Thyroid gland (tissue), 4 donors: ENCODE data around the gene L3MBTL4. TPM values are rescaled to one million over a fixed set of nuclear protein-coding genes. Genes with fewer than 3 reads are reported as not detected.

Experiments used
- DNase-seq, 2 donors: peaks; one replicate each; pipeline ENCODE4 v3.0.0-alpha.2; 2019
- H3K27ac ChIP-seq, 3 donors: fragments of 200-600 bp; sonication (generic); 1 replicate in 2 of 3; 2 replicates in 1 of 3; pipeline ENCODE4 v1.5.1; 2016 to 2019; ENCODE audit warnings: mild to moderate bottlenecking in 1 of 3, moderate library complexity in 1 of 3
- H3K27me3 ChIP-seq: fragments of 200-600 bp; sonication (generic); one replicate; pipeline ENCODE4 v1.5.1; 2019
- H3K36me3 ChIP-seq, 2 donors: fragments of 200-600 bp; sonication (generic); one replicate each; pipeline ENCODE4 v1.5.1; 2016 to 2019
- H3K4me1 ChIP-seq, 2 donors: fragments of 200-600 bp; sonication (generic); one replicate each; pipeline ENCODE4 v1.5.1; 2017 to 2019
- H3K4me3 ChIP-seq, 3 donors: fragments of 200-600 bp; sonication (generic); replicated peaks in 1 of 3; 1 replicate in 2 of 3; 2 replicates in 1 of 3; pipeline ENCODE4 v1.5.1; 2016; ENCODE audit warnings: mild to moderate bottlenecking in 1 of 3
- H3K9me3 ChIP-seq: fragments of 200-600 bp; sonication (generic); one replicate; pipeline ENCODE4 v1.5.1; 2017
- POLR2A ChIP-seq, 2 donors: fragments of 450-650 bp; IDR thresholded peaks; one replicate each; pipeline ENCODE4 v1.6.1; 2017; ENCODE audit warnings: antibody characterized with exemption in 2 of 2, mild to moderate bottlenecking in 2 of 2, moderate library complexity in 1 of 2
- WGBS, 2 donors: methylation state at CpG; one replicate each; pipeline ENCODE4 v1.1.5; 2017; 5-methylcytosine and 5-hydroxymethylcytosine counted together
- intact Hi-C: fragments of 100-400 bp; cut with DNase I; formaldehyde crosslinking; loops from one replicate; pipeline ENCODE4 v1.15.1; 2023
- total RNA-seq, 4 donors: library from RNA; depleted of rRNA; stranded (reverse); fragments of >200 nt; gene quantifications; one replicate each; pipeline ENCODE4 v1.2.3, GENCODE V29; 2016
- TF ChIP-seq, protein P1 (sequence below), 6 experiments: fragments of 200-600 bp in 3 of 6; fragments of 450-650 bp in 3 of 6; sonication (generic) in 3 of 6; IDR thresholded peaks; one replicate each; pipeline ENCODE4 v1.5.1; 2016 to 2019; ENCODE audit warnings: antibody characterized with exemption in 6 of 6, mild to moderate bottlenecking in 2 of 6, inconsistent platforms in 1 of 6, moderate library complexity in 1 of 6

Gene L3MBTL4
- total RNA-seq, 4 donors from 2014 or later, result 15.2 to 37.1 (median 24.3) TPM

DNA sequence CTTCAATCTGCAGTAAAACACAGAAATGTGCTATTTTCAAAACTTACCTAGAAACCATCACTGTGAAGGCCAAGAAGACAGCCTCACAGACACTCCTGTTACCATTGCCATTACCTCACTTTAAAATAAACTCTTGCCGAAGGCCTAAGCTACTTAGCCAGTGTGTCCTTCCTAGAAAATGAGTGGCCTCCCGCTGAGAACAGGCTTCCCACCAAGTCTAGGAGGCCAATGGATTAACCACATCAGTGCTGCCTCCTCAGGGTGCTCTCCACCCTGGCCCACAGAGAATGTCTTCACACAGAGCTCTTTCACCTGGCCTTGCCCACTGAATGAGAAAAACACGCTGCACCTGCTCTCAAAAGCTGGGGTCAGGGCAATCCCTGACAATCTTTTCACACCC, 47.5 kb downstream of the L3MBTL4 start:
- no peak overlapping the region for H3K4me3 ChIP-seq
- intact Hi-C loops, result no loop called here
- H3K27me3 ChIP-seq, result no peaks in the 10 kb centered on the region
- peaks cover 24 to 28% of the 10 kb centered on the region in 2 donors for H3K4me1 ChIP-seq
- WGBS, 2 donors, result 62 to 66% methylated on average over 3 of the region's 3 CpGs
- TF ChIP-seq, protein P1, sequence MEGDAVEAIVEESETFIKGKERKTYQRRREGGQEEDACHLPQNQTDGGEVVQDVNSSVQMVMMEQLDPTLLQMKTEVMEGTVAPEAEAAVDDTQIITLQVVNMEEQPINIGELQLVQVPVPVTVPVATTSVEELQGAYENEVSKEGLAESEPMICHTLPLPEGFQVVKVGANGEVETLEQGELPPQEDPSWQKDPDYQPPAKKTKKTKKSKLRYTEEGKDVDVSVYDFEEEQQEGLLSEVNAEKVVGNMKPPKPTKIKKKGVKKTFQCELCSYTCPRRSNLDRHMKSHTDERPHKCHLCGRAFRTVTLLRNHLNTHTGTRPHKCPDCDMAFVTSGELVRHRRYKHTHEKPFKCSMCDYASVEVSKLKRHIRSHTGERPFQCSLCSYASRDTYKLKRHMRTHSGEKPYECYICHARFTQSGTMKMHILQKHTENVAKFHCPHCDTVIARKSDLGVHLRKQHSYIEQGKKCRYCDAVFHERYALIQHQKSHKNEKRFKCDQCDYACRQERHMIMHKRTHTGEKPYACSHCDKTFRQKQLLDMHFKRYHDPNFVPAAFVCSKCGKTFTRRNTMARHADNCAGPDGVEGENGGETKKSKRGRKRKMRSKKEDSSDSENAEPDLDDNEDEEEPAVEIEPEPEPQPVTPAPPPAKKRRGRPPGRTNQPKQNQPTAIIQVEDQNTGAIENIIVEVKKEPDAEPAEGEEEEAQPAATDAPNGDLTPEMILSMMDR (IDR thresholded peaks at IDR 0.05), result no peak
- H3K9me3 ChIP-seq, result no peaks in the 10 kb centered on the region
- no peak overlapping the region for H3K27ac ChIP-seq
- DNase-seq, result no peak
- no peaks in the 10 kb centered on the region for H3K36me3 ChIP-seq

DNA sequence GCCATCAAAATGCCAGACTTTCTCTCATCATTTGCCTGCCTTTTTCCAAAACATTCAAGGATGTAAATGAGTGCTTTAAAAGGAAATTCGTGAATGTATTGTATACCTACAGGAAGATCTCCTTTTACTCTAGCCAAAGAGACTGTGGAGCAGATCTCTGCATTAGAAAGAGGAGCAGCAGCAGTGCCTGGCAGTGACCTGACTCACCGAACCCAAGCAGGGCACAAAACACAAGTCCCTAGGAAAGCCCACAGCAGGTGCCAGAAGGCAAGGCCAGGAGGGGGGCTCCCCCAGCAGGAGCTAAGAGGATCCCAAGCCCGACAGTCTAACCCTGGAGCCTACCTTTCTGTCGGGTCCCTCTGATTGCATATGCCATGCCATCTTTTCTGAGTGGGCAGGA, 47.9 kb downstream of the L3MBTL4 start:
- intact Hi-C loops, result no loop called here
- TF ChIP-seq, protein P1 (IDR thresholded peaks at IDR 0.05), result no peak

DNA sequence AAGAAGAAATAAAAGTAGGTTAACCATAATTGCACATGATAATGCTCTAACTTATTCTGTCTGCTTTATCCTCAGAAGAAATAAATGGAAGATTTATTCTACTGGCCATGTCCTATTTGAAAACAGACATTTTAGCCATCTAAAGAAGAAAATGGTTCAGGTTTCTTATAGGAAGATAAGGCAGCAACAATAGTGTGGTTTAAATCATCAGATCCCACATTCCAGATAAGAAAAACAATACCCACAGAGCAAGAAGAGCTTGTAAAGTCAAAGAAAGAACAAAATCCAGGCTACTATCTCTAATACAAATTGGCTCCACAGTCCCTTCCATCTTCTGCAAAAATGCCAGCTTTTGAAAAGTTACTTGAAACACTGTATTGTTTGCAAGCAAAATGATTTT, 49.3 kb downstream of the L3MBTL4 start:
- no peaks in the 10 kb centered on the region for H3K36me3 ChIP-seq

More for the DNA sequence above, 47.9 kb downstream of the L3MBTL4 start:
- Histone ChIP-seq H3K27ac (no peak overlapping the region), H3K9me3 (no peaks in the 10 kb centered on the region), H3K27me3 (no peaks in the 10 kb centered on the region), H3K36me3 (no peaks in the 10 kb centered on the region), H3K4me3 (no peak overlapping the region), H3K4me1 (peaks cover 24 to 28% of the 10 kb centered on the region in 2 donors)
- 60 to 69% methylated on average over 4 of the region's 4 CpGs for WGBS, 2 donors
- no peak for DNase-seq

DNA sequence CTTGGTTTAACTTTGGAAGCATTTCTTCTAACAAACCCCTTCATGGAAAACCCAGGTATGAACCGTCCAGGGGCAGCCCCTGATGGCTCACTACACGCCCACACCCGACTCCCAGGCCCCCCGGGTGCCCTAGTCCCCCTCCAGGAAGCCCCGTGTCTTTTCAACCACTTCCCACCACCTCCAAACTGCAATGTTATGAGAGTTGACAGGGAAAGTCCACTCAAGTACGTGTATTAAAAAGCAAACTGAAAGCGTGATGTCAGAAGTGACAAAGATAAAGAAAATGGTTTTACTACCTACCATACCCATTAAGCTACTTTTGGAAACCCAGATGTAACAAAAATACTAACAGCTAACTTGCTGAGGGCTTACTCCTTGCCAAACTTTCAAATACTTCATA, 51.5 kb downstream of the L3MBTL4 start:
- H3K36me3 ChIP-seq, result no peaks in the 10 kb centered on the region
- TF ChIP-seq, protein P1 (IDR thresholded peaks at IDR 0.05), result no peak
- TF ChIP-seq POLR2A (IDR thresholded peaks at IDR 0.05), result no peak
- 55 to 57% methylated on average over 7 of the region's 7 CpGs for WGBS, 2 donors
- H3K27ac ChIP-seq, result no peak overlapping the region
- no peak for DNase-seq
- no peaks in the 10 kb centered on the region for H3K9me3 ChIP-seq
- no peak overlapping the region for H3K4me3 ChIP-seq
- intact Hi-C loops, result no loop called here
- peaks cover 13 to 16% of the 10 kb centered on the region in 2 donors for H3K4me1 ChIP-seq
- no peaks in the 10 kb centered on the region for H3K27me3 ChIP-seq

More for the DNA sequence above, 49.3 kb downstream of the L3MBTL4 start:
- Histone ChIP-seq H3K27me3 (no peaks in the 10 kb centered on the region), H3K27ac (no peak overlapping the region), H3K4me3 (no peak overlapping the region), H3K9me3 (no peaks in the 10 kb centered on the region), H3K4me1 (peaks cover 15 to 16% of the 10 kb centered on the region in 2 donors)
- DNase-seq, result no peak
- no peak for TF ChIP-seq POLR2A (IDR thresholded peaks at IDR 0.05)
- TF ChIP-seq, protein P1 (IDR thresholded peaks at IDR 0.05), result no peak
- intact Hi-C loops, result no loop called here

DNA sequence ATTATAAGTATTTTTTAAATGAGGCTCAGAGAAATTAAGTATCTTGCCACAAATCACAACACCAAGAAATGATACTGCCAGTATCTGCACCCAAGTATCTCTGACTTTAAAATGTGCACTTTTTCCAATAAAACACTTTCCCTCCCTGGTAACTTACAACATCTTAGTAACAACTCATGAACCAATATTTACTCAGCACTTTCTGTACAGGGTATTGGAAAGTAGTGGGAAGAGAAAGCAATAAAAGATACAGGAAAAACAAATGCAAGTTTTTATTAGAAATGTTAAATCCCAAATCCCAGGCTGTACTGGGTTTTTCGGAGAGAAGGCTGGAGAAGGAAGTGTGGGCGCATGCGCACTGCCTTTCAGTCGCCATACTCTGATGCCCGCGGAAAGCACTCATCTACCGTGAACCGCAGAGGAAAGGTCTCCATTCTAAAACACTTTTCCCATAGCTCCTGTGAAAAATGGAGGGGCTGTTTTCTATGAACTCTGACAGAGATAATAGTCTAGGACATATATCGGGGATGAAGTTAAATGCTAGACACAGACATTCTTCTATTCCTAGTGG, 52.1 kb downstream of the L3MBTL4 start:
- Histone ChIP-seq H3K4me3 (no peak overlapping the region), H3K4me1 (peaks cover 13 to 16% of the 10 kb centered on the region in 2 donors), H3K27ac (no peak overlapping the region), H3K27me3 (no peaks in the 10 kb centered on the region), H3K36me3 (no peaks in the 10 kb centered on the region), H3K9me3 (no peaks in the 10 kb centered on the region)
- intact Hi-C loops, result no loop called here
- no peak for DNase-seq
- TF ChIP-seq POLR2A (IDR thresholded peaks at IDR 0.05), result no peak
- TF ChIP-seq, protein P1 (IDR thresholded peaks at IDR 0.05), result no peak
- 93 to 95% methylated on average over 9 of the region's 9 CpGs for whole genome bisulfite sequencing, 2 donors
